GM21526 (cell line): ENCODE results near the gene SLC5A4.
"Not testable (repeated sequence)": the region's sequence is repeated elsewhere in the genome, so short reads cannot be mapped to it uniquely, and the experiment has no call there.

Source experiments
- ATAC-seq: cut with Tn5 transposase; IDR thresholded peaks from one replicate; pipeline ENCODE4 v1.9.1; 2021; ENCODE audit warnings: moderate library complexity; ENCODE audit not compliant: unreplicated experiment, low FRiP score

The SLC5A4 gene

DNA sequence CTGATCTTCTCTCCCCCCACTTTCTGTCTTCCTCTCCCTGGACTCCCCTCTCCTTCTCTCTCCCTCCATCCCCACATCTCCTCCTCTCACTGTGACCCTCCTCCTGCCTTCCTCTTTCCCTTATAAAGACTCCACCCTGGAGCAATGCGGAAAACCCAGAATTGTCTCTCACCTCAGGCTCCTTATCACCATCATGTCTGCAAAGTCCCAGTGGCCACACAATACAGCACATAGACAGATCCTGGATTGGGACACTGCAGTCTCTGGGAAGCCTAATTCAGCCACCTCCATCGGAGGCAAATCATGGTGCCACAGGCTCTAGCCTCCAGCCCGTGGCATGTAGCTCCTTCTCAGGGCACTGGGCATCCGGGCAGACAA, 53.0 kb downstream of the SLC5A4 start:
- ATAC-seq, result no peak

DNA sequence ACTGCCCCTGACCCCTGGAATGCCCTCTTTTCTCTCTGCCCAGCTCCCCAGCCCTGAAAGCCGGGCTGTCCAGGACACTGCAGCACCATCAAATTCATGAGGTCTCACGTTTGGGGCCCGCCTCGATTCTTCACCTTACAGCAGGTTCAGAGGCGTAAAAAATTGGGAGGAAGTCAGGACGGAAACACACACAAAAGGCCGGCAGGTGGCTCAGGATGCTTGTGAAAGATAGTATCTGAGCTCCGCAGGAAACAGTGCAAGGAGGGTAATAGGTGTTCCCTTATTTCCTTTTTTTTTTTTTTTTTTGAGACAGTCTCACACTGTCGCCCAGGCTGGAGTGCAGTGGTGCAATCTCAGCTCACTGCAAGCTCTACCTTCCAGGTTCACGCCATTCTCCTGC, 54.4 kb downstream of the SLC5A4 start:
- no peak for ATAC-seq

DNA sequence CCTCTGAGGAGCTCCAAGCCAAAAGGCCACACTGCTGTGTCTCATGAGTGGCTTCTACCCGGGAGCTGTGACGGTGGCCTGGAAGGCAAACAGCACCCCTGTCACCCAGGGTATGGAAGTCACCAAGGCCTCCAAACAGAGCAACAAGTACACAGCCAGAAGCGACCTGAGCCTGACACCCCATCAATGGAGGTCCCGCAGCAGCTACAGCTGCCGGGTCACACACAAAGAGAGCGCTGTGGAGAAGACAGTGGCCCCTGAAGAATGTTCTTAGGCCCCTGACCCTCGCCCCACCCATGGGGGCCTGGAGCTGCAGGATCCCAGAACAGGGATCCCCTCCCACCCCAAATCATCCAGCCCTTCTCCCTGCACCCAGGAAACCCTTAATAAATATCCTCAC, 55.2 kb downstream of the SLC5A4 start:
- ATAC-seq, result no peak

DNA sequence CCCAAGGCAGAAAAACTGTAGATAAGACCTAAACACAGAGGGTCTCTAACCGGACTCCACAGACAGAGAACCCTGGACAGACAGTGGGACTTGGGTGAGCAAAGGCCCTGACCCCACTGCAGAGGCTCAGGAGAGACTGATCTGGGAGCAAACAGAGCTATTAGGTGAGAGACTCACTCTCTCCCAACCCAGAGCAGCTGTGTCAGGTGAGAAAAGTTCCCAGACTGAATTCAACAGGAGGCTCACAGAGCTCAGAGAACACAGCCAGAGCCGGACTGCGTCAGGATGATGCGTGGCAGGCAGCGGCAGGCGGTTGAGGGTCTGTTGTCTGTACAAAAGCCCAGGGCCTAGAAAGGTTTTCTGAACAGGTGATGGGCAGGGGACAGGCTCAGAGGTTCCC, 55.8 kb downstream of the SLC5A4 start:
- ATAC-seq, result no peak

DNA sequence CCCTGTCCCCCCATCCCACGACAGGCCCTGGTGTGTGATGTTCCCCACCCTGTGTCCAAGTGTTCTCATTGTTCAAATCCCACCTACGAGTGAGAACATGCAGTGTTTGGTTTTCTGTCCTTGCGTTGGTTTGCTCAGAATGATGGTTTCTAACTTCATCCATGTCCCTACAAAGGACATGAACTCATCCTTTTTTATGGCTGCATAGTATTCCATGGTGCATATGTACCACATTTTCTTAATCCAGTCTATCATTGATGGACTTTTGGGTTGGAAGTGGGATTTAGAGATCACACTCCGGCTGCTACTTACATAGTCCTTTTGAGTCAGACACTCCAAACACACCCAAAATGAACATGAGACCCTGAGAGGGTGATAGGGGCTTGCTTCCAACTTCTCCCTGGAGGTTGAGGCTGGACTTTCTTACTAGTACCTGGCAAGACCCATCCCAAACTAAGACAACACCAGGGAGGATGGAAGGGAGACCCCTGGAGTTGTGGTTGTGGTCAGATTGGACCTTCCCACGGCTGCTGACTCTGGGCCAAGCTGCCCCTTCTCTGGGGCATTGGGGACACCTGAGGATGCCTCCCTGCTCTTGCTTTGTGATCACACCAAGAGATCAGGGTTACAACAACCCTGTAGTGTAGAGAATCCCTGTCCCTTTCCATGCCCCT, 57.5 kb downstream of the SLC5A4 start:
- ATAC-seq, result not testable (repeated sequence)

DNA sequence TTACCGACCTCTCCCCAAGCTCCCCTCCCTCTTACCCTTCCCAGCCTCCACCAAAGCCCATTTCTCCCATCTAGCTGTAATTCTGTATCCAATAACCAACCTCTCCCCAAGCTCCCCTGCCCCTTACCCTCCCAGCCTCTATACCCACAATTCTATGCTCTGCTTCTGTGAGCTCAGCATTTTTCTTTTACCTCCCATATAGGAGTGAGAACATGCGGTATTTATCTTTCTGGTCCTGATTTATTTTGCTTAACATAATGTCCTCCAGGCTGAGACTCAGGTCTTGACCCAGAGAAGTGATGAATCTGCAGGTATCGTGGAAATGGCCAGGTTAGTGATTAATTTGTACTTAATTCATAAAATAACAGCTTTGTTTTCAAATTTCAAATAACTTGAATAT, 59.2 kb downstream of the SLC5A4 start:
- not testable (repeated sequence) for ATAC-seq

DNA sequence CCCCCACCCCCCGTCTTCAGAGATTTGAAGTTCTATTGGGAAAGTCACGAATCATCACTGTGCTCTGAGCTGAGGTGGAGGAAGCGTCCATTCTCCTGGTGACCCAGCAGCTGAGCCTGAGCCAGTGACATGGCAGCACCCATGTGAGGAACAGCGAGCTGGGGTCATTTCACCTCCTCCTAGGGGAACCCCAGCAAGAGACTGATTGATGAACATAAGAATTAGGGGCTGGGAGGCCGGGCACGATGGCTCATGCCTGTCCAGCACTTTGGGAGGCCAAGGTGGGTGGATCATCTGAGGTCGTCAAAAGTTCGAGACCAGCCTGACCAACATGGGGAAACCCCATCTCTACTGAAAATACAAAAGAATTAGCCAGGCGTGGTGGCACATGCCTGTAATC, 61.8 kb downstream of the SLC5A4 start:
- not testable (repeated sequence) for ATAC-seq

DNA sequence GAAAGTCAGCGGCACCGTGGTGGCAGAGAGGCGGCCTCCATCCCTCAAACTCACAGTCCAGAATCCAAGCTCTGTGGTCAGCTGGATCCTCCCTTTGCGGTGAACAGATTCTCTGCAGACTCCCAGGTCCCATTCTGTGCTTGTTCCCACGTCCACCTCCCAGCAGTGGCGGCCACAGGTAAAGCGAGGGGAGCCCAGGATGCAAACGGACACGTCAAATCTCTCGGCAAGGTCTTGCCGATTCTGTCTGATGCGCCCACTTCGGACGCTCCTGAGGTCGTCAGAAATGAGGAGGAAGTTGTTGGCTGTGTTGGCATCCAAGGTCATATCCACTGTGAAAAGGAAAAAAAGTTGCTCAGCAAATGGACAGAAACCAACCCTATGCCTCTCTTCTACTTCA, 64.1 kb downstream of the SLC5A4 start:
- ATAC-seq, result not testable (repeated sequence)

DNA sequence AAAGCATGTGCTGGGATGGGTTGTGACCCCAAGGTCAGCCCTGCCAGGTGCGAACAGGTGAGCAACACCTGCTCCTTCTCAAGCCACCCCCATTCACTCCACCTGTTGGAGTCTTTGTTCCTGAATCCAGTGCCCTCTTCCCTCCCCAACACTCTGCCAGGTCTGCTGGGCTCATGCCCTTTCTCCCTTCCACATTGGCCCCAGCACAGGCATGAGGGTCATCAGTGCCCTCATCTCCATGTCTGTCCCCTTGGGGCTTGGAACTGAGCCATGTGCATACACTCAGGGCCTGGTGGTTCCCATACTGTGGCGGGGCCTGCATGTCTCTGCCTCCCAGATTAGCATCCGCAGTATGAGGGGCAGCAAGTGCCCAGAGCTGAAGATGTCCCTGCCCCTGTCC, 69.3 kb downstream of the SLC5A4 start:
- no peak for ATAC-seq

DNA sequence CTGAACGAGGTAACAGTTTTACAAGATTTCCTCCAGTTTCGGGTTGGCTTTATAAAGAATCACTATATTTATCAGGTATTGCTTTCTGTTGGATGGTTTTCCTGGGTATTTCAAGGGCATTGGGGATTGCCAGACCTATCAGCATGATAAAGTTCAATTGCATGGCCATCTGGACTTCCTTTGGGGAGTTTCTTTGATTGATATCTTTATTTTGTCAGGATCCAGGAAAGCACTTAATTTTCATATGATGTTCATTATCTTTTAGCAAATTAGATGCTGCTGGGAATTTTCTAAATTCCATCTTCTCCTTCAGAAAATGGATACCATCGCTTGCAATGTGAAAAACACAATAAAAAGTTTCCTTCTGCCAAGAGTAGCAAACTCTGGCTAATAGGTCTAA, 71.5 kb downstream of the SLC5A4 start:
- no peak for ATAC-seq

DNA sequence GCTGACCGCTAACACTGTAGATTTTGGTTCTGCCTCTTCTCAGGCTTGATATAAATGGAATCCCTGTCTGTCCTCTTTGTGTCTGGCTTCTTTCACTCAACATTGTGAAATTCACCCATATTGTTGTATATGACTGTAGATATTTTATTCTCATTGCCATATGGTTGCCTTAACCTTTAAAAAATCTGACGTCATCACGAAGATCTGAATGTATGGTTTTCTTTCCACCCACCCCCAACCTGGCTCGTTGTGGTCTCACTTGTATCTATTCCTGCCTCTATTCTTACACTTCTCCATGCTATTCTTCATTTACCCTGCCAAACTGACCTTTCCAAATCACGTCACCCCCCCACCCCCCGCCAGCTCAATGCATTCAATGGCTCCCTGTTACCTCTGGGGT, 74.1 kb downstream of the SLC5A4 start:
- no peak for ATAC-seq

DNA sequence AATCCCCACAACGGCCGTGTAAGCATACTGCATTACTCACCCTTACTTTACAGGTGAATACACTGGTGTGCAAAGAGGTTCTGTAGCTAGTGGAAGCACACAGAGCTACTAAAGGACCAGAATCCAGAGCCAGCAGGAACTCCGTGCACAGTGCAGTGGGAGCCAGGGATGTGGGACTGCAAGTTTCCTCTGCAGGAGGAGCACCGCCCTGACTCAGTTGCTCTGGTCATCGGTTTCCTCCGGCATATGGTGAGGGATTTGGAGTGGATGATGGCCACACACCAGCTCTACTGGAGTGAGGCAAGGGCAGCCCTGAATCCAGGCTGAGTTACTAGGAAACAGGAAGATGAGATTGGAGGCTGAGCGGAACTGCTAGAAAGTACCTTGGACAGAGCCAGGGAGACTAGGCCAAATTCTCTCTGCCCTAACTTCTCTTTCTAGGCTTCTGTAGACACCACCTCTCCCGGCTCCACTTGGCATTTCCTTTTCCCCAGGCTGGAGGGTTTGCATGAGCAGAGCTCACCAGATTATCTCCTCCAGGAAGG, 77.9 kb downstream of the SLC5A4 start:
- no peak for ATAC-seq

DNA sequence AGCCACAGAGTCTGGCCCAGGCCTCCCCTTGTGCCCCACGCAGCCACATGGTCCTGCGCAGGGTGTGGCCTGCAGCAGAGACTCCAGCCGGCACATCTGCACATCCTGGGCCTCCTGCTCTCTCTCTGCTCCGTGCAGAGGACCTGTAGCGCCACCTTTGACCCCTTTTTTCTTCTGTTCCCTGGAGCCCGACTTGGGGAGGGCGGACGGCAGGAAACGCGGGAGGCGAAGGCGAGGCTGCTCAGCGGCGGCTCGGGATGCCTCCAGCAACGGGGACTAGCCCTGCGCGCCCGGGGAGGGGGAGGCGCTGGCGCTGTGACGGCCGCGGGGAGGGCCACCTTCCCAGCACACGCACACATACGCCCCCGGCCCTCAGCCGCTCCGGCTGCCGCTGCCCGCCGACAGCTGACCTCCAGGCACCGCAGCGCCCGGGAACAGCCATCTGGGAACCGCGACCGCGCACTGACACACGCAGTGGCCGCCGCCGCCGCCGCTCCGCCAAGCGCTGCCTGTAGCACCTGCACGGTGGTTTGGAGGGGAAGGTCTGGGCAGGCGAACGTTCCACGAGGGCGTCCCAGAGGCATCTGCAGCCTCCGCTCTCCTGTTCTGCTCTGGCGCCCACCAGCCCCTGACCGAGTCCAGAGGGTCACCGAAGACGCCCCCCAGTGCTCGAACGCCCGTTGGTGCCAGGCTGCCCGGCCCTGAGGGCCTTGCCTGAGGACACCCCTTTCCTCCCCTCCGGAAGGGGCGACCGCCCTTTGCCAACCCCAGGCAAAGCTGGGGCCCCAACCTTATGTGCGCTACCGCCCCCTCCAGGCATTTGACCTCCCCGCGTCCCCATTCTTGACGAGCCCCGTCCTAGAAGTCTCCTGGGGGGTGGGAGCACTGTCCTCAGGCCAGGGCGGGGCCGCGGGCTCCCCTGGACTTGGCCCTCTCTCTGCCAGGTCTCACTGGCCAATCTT, 79.2 kb downstream of the SLC5A4 start:
- no peak for ATAC-seq

DNA sequence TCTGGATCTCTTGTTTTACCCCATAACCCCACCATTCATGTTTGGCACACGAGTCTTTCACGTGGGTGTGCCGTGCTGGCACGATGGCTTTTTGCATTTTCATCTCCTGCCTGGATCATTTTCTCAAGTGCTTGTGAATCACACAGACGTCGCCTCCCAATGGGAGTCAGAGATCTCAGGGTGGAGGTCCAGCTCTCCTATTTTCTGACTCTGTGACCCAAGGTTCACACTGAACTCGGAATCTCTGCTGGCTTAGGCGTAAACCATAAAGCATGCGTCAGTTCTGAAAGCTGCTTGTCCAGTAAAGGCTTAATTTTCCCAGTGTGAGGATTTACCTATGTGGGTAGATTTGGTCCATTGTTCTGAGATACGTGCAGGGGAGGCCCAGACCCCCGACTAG, 80.0 kb downstream of the SLC5A4 start:
- ATAC-seq, result no peak
